GM13977 (cell line): ENCODE data around the gene TRIM54.

Experiments used
- DNase-seq: peaks from one replicate; pipeline ENCODE4 v3.0.0; 2012; ENCODE audit warnings: low spot score
- CTCF ChIP-seq: IDR thresholded peaks from 2 replicates; pipeline ENCODE4 v1.5.1; 2012; ENCODE audit warnings: mild to moderate bottlenecking, control low read depth; ENCODE audit not compliant: insufficient read depth; ENCODE audit errors: extremely low read depth, missing control alignments
- in situ Hi-C: fragments of 300-500 bp; cut with MboI; formaldehyde crosslinking; loops from one replicate; pipeline ENCODE4 v1.12.0; 2022; ENCODE audit warnings: low sequenced_read_pairs, low pct_unique_long_range_greater_than_20kb, mixed read lengths, inconsistent platforms; ENCODE audit not compliant: unreplicated experiment

Gene TRIM54

GRCh38 chr2:27247893-27248292, 34.3 kb upstream of the TRIM54 start:
- in situ Hi-C loops = no loop called here

GRCh38 chr2:27249159-27249890, 32.9 kb upstream of the TRIM54 start:
- in situ Hi-C loops = no loop called here
- no peak for TF ChIP-seq CTCF
- no peak for DNase-seq

More at GRCh38 chr2:27247893-27248292, 34.3 kb upstream of the TRIM54 start:
- no peak for DNase-seq
- no peak for TF ChIP-seq CTCF

- in situ Hi-C loops = no loop called here
- DNase-seq = peak; percentile 82
Measured at GRCh38 chr2:27249891-27250651, 32.2 kb upstream of the TRIM54 start.

GRCh38 chr2:27250652-27251379, 31.4 kb upstream of the TRIM54 start:
- in situ Hi-C loops = no loop called here
- DNase-seq = no peak

More at GRCh38 chr2:27249891-27250651, 32.2 kb upstream of the TRIM54 start:
- peak; percentile 86 for TF ChIP-seq CTCF

GRCh38 chr2:27251766-27252165, 30.5 kb upstream of the TRIM54 start:
- no peak for TF ChIP-seq CTCF
- in situ Hi-C loops = no loop called here
- no peak for DNase-seq

More at GRCh38 chr2:27250652-27251379, 31.4 kb upstream of the TRIM54 start:
- no peak for TF ChIP-seq CTCF

GRCh38 chr2:27255187-27255586, 27.0 kb upstream of the TRIM54 start:
- DNase-seq = no peak
- in situ Hi-C loops = no loop called here
- TF ChIP-seq CTCF = no peak
